HG03135 (cell line): ENCODE results near the gene CKAP4.
A peak's percentile ranks its signal among the peaks of the same experiment; 100 is the strongest.

Experiments
- ATAC-seq: cut with Tn5 transposase; IDR thresholded peaks from one replicate; pipeline ENCODE4 v1.9.1; 2021; ENCODE audit warnings: mild to moderate bottlenecking, moderate library complexity; ENCODE audit not compliant: unreplicated experiment

CKAP4 gene

DNA sequence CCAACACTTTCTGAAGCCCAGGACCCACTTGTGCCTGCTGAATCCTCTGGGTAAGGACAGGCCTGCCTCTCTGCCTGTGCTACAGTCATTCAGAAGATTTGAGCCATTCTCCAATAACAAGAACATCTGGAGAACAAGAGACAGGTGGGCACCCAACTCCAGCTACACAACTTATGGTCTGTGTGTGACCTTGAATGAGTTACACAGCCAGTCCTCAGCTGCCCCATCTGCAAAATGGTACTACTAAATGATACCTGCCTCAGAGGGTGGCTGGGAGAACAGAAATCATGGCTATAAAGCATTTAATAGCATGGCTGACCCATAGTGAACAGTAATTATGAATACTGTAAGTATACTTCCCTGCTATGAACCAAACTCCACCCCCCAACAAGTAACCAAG, 4.2 kb downstream of the CKAP4 start:
- no peak for ATAC-seq

DNA sequence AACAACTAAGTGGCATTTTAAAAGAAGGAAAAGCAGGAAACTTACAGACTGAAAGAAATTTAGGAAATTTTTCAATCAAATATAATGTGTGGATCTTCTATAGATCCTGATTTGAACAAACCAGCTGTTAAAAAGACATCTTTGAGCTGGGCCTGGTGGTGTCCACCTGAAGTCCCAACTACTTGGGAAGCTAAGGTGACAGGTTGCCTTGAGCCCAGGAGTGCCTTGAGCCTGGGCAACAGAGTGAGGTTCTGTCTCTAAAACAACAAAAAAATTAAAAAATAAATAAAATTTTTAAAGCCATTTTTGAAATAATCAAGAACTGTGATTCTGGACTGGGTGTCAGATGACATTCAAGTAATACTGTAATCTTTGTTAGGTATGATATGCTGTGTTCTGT, 7.0 kb downstream of the CKAP4 start:
- ATAC-seq, result no peak

DNA sequence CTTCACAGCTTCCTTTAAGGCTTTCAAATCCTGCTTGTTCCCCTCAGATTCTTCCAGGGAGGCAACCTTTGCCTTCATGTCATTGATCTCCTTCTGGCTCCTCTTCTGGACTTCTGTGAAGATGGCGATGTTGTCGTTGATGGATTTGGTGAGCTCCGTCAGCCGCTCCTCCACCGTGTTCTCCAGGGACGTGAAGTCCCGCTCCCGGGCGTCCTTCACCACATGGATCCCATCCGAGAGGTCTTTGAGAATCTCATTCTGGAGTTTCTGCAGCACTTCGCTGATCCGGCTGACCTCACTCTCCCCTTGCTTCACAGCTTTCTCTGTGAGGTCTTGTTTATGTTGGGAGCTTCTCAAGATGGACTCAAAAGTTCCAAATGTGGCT, 7.9 kb downstream of the CKAP4 start:
- no peak for ATAC-seq

DNA sequence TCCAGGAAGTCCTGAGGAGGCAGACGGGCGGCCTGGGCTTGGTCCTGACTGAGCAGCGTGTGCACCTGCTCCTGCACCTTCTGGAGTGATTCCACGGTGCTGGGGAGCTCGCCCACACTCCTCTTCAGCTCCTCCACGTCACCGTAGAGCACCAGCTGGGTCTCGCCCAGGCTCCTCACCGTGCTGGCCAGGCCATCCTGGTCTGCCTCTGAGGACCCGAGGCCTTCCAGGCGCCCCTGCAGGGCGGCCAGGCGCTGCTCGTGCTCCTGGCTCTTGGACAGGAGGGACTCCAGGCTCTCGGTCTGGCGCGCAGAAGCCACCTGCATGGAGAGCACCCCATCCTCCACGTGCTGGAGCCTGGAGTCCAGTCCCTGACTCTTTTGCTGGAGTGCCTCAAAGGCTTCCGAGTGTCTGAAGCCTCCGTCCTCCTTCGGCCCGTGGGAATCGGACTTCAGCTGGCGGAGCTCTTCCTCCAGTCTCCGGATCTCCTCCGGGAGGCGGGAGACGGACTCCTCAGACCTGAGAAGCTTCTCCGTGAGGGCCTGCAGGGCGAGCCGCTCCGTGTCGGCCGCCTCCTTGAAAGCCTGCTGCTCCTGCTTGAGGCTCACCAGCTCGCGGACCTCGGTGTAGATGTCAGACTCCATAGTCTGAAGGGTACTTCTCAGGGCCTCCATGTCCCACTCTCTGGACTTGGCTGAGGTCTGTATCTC, 8.4 kb downstream of the CKAP4 start:
- ATAC-seq, result no peak

DNA sequence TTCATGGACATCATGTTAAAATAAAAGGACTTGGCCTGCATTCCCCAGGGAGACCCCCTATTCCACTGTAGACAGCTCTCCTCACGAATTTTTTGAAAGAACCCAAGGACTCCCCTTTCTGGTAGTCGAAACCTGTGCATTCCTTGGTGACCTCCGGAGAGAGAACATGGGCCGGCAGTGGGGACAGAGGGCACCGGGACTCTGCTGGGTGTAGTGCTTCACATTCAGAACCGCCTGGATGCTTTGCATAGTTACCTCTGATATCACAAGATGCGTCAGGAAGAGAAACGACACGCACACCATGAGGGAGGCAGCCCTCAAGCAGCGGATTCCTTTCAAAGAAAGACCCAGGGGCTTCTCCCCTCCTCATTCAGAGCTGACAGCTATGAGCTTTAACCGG, 9.7 kb downstream of the CKAP4 start:
- ATAC-seq, result no peak

DNA sequence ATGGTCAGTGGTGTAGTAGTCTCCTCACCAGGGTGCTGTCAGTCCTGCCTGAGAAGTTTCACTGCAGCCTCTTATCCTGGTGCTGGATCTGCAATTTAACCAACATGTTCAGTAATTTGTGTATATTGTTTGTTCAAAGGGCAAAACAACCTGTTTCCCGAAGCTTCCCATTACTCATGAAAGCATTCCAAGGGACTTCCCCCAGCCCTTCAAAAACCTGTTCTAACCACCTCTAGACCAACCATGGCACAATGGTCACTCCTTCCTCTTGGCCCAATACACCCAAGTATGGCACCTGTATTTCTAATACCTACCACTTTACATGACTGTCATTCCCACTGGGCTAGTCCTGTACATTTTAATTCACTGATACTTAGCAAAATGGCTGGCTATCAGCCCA, 12.1 kb downstream of the CKAP4 start:
- ATAC-seq, result no peak

DNA sequence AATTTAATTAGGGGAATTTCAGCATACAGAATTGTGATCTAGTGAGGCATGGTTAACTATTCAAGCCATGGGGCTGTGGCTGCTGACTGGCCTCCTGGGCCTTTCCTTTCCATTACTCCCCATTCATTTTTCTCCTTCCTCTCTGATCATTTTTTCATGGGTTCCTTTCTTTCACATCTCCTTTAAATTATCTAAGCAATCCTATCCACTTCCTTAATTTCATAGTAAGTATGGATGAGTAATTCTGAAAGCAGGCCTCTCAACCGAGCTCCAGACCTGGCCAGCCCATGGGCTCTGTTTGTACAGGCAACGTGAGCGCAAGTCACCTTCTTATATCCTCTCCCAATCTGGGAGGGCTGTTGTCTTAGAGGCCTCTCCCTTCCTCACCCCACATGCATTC, 13.4 kb downstream of the CKAP4 start:
- ATAC-seq, result no peak

DNA sequence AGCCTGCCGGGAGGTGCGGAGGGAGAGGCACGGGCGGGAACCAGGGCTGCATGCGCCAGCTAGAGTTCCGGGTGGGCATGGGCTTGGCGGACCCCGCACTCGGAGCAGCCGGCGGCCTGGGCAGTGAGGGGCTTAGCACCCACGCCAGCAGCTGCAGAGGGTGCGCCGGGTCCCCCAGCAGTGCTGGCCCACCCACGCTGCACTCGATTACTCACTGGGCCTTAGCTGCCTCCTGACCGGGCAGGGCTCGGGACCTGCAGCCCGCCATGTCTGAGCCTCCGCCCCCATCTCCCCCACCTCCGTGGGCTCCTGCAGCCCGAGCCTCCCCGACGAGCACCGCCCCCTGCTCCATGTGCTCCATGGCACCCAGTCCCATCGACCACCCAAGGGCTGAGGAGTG, 14.8 kb downstream of the CKAP4 start:
- ATAC-seq, result no peak

DNA sequence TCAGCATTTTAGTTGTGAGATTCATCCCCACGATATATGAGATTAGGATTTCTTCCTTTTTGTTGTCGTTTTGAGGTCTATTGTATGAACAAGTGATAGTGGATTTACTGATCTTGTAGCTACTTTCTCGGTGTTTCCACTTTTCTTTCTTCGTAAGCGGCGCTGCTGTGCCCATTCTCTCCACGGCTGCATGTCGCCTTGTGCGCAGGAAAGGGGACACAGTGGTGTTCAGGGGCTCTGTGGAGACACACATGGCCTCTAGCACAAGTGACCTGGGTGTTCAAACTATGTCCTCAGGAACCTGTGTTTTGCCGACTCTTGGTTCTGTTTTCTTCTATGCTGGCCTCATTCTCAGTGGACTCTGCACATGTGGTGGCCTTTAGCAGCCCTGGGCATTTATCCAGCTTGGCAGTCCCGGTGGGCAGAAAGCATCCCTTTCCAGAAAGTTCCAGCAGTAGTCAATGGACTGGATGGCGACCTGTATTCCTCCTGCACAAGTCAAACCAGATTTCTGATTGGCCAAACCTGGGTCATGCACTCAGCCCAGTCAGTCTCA, 18.7 kb downstream of the CKAP4 start:
- no peak for ATAC-seq

DNA sequence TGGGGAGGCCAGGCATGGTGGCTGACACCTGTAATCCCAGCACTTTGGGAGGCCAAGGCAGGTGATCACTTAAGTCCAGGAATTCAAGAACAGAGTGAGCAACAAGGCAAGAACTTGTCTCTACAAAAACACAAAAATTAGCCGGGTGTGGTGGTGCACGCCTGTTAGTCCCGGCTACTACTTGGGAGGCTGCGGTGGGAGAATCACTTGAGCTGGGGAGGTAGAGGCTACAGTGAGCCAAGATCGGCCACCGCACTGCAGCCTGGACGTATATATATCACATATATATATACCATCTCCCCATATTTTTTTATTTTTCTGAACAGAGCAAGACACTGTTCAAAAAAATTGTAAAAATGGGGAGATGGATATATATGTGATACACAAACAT, 19.5 kb downstream of the CKAP4 start:
- ATAC-seq, result no peak

DNA sequence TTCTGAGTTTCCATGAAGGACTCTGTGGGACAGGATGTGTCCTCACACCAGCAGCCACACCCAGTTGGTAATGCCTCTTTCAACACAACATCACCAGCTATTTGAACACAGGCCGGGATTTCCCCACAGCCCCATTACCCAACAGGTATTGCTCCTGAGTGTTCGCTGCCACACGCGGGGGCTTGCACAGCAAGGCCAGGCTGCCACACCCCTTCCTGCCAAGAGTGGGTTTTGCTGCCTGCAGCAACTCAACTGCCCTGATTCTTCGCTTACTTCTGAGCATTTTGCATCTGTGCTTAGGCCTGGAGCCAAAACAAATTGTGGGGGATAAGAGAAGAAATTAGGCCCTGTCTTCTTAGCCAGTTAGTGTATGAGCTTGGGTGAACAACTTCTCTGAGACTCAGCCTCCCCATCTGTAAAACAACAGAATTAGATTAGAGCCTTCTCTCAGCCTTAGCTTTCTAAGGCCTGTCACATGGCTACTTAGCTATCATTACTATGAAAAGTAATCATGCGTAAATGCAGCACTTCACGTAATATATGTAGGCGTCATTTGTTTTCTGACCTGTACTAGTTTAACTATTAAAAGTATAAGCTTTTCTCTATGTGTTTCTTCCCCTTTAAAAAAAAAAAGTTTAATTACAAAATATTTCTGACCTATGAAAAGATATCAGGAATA, 20.0 kb downstream of the CKAP4 start:
- no peak for ATAC-seq

DNA sequence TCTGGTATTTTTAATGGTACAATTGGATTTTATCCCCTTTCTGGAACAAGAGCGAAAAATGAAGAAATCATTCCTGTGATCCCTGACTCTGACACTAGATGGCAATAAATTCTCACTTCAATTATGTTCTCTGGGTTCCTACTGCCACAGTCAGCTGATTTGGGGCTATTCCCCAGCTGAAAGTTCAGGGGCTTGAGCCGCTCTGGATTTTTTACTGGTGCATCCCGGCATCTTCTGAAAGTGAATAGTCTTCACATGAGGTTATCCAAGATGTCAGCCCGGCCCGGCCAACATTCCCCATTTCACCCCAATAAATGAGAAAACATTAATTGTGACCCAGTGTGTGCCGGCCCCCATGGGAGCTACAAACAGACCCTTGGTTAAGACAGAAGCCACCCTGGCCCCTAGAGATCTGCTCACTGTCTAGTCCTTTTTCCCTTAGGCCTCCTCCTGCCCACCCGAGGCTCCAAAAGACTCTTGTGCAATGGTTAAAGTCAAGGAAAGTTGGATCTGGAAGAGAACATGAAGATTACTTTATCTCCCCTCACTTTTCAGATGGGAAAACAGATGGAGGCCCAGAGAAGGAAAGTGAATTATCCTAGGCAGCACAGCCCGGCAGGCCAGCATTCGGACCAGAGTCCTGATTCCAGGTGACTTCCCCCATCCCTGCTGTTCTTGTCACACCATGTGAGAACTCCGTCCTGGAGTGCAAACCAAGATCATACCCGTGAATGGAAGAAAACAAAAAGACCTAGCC, 20.8 kb downstream of the CKAP4 start:
- no peak for ATAC-seq

DNA sequence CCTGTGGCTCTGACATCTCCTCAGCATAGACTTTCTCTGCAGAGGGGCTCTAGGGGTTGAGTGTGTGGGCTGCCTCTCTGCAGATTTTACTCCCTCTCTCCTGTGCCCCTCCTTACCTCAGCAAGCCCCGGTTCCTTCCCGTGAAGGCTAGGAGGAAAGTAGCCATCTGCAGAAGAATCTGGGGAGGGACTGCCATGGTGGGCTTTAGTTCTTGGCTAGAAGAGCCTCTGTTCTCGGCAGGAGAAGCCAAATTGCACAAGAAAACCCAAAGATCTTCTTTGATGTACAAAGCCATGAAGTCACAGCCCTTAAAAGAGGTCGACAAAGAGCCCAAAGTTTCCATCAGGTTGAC, 23.5 kb downstream of the CKAP4 start:
- ATAC-seq, result no peak

DNA sequence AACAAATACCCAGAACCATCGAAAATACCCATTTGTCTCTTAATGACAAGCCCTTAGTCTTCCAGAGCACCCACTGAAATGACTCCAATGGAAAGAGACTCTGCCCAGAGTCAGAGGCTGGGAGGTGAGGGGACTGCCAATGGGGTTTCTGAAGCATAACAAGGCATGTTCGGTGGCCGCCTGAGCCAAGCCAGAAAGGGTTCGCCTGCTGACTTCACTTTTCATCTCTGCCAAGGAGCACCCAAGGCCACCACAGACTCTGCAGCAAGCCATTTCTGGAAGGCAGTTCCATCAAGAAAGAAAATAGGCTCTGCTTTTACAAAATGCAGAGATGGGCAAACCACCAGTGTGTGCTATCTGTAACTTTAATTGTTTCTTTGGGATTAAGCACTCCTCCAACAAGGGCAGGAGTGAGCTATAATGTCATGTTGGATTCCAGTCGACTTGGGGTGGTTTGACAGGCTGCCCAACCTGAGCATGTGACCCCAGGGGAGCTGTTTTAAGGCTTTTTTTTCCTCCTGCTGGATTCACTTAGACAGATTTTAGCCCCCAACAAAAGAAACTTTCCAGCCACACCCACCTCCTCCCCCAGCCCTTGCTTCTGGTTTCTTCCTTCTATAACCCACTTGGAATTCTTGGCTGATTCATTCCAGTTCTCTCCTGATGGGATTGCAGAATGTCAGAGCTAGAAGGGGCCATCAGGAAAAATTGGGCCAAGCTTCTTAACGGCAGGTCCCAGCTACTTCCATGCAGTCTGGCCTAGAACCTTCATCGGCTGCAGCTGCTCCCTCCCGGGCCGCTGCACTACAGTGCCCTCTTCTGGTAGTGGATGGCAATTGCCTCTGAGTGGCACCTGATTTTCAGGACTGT, 24.1 kb downstream of the CKAP4 start:
- peak; percentile 71 for ATAC-seq

DNA sequence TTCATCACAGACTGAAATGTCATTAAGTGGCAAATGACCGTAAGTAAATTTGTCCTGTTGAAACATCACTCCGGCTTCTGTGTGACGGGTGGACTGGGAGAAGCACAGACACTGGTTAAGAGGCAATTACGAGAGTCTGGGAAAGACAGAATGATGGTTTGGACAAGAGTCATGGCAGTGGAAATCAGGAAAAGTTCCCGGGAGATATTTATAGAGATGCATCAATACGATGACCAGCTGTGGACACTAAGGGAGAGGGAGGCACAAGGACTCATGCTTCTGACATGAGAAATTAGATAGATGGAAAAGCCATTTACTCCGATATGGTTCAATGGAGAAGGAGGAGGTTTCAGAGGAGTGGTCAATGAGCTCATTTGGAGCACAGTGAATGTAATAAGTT, 27.3 kb downstream of the CKAP4 start:
- ATAC-seq, result no peak

DNA sequence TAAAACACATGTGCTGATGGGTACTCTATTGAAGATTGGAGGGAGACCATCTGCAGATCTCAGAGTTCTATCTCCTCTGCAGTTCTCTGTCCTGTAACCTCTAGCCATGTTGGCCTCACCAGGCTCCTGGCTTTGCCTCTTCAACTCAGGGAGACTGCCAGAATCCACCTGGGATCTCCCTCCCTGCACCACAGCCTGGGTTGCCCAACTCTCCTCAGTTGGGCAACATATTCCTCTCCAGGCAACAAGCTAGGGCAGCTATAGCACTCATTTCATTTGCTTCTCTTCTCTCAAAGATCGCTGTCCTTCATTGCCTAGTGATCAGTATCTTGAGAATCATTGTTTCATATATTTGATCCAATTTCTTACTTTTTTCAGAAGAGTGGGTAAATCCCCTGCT, 28.8 kb downstream of the CKAP4 start:
- ATAC-seq, result no peak

DNA sequence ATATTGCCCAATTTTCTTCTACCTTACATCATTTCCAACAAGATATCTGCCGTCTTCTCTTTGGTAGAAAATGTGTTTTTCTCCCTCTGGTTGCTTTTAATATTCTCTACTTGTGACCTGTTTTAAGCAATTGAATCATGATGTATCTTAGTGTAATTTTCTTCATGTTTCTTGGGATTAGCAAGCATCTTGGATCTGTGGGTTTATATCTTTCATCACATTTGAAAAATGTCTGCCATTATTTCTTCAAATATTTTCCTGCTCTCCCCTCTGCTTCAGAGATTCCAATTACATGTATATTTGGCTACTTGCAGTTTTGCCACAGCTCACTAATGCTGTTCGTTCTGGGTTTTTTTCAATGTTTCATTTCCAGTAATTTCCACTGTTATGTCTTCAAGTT, 30.1 kb downstream of the CKAP4 start:
- no peak for ATAC-seq

DNA sequence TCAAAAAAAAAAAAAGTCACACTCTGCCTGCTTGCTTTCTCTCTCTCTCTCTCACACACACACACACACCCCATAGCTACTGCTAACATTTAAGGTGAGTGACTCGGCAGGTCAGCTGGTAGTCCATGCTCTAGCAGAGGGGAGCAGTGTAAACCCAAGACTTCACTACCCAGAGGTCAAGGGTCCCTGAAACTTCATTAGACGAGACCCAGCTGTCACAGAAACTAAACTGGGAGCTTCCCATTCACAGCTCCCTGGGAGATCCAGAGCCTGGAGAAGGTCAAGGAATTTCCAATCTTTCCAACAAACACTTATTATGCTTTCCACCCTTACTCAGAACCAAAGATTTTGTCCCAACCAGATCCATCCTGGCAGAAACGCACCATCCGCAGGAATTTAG, 33.2 kb downstream of the CKAP4 start:
- no peak for ATAC-seq

DNA sequence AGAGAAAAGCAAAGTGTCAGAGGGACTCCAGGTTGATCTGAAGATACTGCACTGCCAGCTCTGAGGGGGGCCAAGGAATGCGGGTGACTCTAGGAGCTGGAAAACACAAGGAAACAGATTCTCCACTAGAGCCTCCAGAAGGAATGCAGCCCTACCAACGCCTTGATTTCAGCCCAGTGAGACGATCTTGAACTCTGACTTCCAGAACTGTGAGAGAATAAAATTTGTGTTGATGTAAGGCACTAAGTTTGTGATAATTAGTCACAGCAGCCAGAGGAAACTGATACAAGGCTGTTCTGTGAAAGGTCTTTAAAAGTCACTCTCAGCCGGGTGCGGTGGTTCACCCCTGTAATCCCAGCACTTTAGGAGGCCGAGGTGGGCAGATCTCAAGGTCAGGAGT, 34.2 kb downstream of the CKAP4 start:
- ATAC-seq, result no peak

DNA sequence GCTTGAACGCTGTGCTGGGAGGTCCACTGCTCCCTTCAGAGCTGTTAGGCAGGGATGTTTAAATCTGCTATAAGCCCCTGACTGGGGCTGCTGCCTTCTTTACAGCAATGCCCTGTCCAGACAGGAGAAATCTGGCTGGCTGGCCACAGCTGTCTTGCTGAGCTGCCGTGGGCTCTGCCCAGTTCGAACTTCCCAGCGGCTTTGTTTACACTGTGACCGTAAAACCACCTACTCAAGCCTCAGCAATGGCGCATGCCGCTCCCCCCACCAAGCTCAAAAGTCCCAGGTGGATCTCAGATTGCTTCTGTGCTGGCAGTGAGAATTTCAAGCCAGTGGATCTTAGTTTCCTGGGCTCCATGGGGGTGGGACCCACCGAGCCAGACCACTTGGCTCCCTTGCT, 35.8 kb downstream of the CKAP4 start:
- ATAC-seq, result no peak
